CD4-positive, alpha-beta memory T cell (primary cell): ENCODE results near the gene RERE. TPM values are rescaled to one million over a fixed set of nuclear protein-coding genes. Genes with fewer than 3 reads are reported as not detected.
A peak's percentile ranks its signal among the peaks of the same experiment; 100 is the strongest.
"Not testable (repeated sequence)": the region's sequence is repeated elsewhere in the genome, so short reads cannot be mapped to it uniquely, and the experiment has no call there.

Experiments used
- CTCF ChIA-PET: fragments of 350-600 bp; sonication (Branson Sonifier 250); formaldehyde crosslinking; loops from one replicate; lab custom pipeline; 2021; ENCODE audit warnings: inconsistent platforms; ENCODE audit not compliant: partially characterized antibody; lab: Charles Lee
- POLR2A ChIA-PET: fragments of 350-600 bp; sonication (Branson Sonifier 250); formaldehyde crosslinking; loops from one replicate; lab custom pipeline; 2021; ENCODE audit not compliant: partially characterized antibody; lab: Charles Lee
- DNase-seq, 5 donors: peaks; one replicate each; pipeline versions ENCODE4 v3.0.0 to v3.0.0-alpha.2; 2020 to 2022; ENCODE audit warnings: mixed read lengths in 1 of 5
- H3K27ac ChIP-seq: one replicate; pipeline ENCODE4 v1.7.0; 2013; ENCODE audit warnings: low read depth, low read length
- H3K27me3 ChIP-seq: 2 replicates; pipeline ENCODE4 v1.7.0; 2013; ENCODE audit warnings: mild to moderate bottlenecking, low read length, moderate library complexity; ENCODE audit not compliant: insufficient read depth
- H3K36me3 ChIP-seq: 2 replicates; pipeline ENCODE4 v1.7.0; 2013; ENCODE audit warnings: mild to moderate bottlenecking, low read length, moderate library complexity; ENCODE audit not compliant: insufficient read depth
- H3K4me1 ChIP-seq: 2 replicates; pipeline ENCODE4 v1.7.0; 2013; ENCODE audit warnings: mild to moderate bottlenecking, low read length, moderate library complexity; ENCODE audit not compliant: insufficient read depth
- H3K4me3 ChIP-seq, 2 donors: one replicate each; pipeline ENCODE4 v1.7.0; 2013; ENCODE audit warnings: low read length in 2 of 2, mild to moderate bottlenecking in 1 of 2
- H3K9me3 ChIP-seq, 2 donors: one replicate each; pipeline ENCODE4 v1.7.0; 2013; ENCODE audit warnings: low read length in 2 of 2, control low read depth in 1 of 2; ENCODE audit not compliant: control insufficient read depth in 1 of 2
- H3K27ac Mint-ChIP-seq, 7 donors: one replicate each; pipeline ENCODE4 v1.8.0; 2020 to 2021; ENCODE audit warnings: mixed read lengths in 7 of 7, mild to moderate bottlenecking in 6 of 7, inconsistent platforms in 3 of 7, moderate library complexity in 3 of 7
- H3K27me3 Mint-ChIP-seq, 2 donors: one replicate each; pipeline ENCODE4 v1.8.0; 2020 to 2021; ENCODE audit warnings: mixed read lengths in 2 of 2
- H3K36me3 Mint-ChIP-seq, 2 donors: one replicate each; pipeline ENCODE4 v1.8.0; 2020 to 2021; ENCODE audit warnings: mixed read lengths in 2 of 2, inconsistent platforms in 1 of 2, mild to moderate bottlenecking in 1 of 2
- H3K4me1 Mint-ChIP-seq, 4 donors: one replicate each; pipeline ENCODE4 v1.8.0; 2020 to 2021; ENCODE audit warnings: mixed read lengths in 4 of 4, mild to moderate bottlenecking in 1 of 4
- H3K4me3 Mint-ChIP-seq, 8 donors: one replicate each; pipeline ENCODE4 v1.8.0; 2020 to 2021; ENCODE audit warnings: mixed read lengths in 8 of 8, mild to moderate bottlenecking in 7 of 8, moderate library complexity in 6 of 8, inconsistent platforms in 3 of 8
- H3K9me3 Mint-ChIP-seq, 8 donors: one replicate each; pipeline ENCODE4 v1.8.0; 2020 to 2021; ENCODE audit warnings: mixed read lengths in 8 of 8, mild to moderate bottlenecking in 5 of 8, inconsistent platforms in 3 of 8, moderate library complexity in 1 of 8
- intact Hi-C: fragments of 100-400 bp; cut with micrococcal nuclease; formaldehyde crosslinking; loops from one replicate; pipeline ENCODE4 v1.15.1; 2023
- polyA plus RNA-seq, 2 donors: library from polyadenylated mRNA; unstranded; fragments of 300-500 nt; fragmentation: Illumina TruSeq; gene quantifications; one replicate each; pipeline ENCODE4 v1.2.3, GENCODE V29; 2021
- total RNA-seq, 2 experiments: library from RNA; stranded (reverse); gene quantifications; one replicate each; pipeline ENCODE4 v1.2.3, GENCODE V29; 2021

RERE gene
- total and polyA plus RNA-seq, 4 experiments from 2014 or later: 0.38 to 117 (median 60.3) TPM

- H3K27ac Mint-ChIP-seq: no peak overlapping the region
- peaks cover 2% of the 10 kb centered on the region for H3K4me1 ChIP-seq
- POLR2A ChIA-PET: no interaction called here
- intact Hi-C loops: no loop called here
- H3K36me3 ChIP-seq: no peaks in the 10 kb centered on the region
- peaks cover 0 to 4% of the 10 kb centered on the region in 2 donors for H3K27me3 Mint-ChIP-seq
- H3K4me3 Mint-ChIP-seq: no peak overlapping the region
- H3K9me3 Mint-ChIP-seq: no peaks in the 10 kb centered on the region
- CTCF ChIA-PET: no interaction called here
- no peak for DNase-seq
- no peaks in the 10 kb centered on the region for H3K27me3 ChIP-seq
- peaks cover 1 to 4% (median 3%) of the 10 kb centered on the region in 4 donors for H3K4me1 Mint-ChIP-seq
- H3K36me3 Mint-ChIP-seq: no peaks in the 10 kb centered on the region
- H3K9me3 ChIP-seq: no peaks in the 10 kb centered on the region
- H3K27ac ChIP-seq: no peak overlapping the region
- H3K4me3 ChIP-seq: no peak overlapping the region
Measured at GRCh38 chr1:8823295-8823664, 5.8 kb upstream of the RERE start.

- Mint-ChIP-seq H3K4me3 (peak overlapping the region in 1 of 8 donors; percentile 9), H3K27ac (no peak overlapping the region), H3K36me3 (no peaks in the 10 kb centered on the region), H3K4me1 (peaks cover 4 to 8% (median 7%) of the 10 kb centered on the region in 4 donors), H3K9me3 (no peaks in the 10 kb centered on the region), H3K27me3 (peaks cover 2 to 4% of the 10 kb centered on the region in 2 donors)
- Histone ChIP-seq H3K4me1 (peaks cover 5% of the 10 kb centered on the region), H3K4me3 (no peak overlapping the region), H3K36me3 (no peaks in the 10 kb centered on the region), H3K27me3 (no peaks in the 10 kb centered on the region), H3K9me3 (no peaks in the 10 kb centered on the region), H3K27ac (no peak overlapping the region)
- CTCF ChIA-PET: no interaction called here
- POLR2A ChIA-PET: no interaction called here
- no peak for DNase-seq
- intact Hi-C loops: no loop called here
Measured at GRCh38 chr1:8822373-8823294, 5.2 kb upstream of the RERE start.

GRCh38 chr1:8821084-8821483, 3.6 kb upstream of the RERE start:
- H3K9me3 ChIP-seq: no peaks in the 10 kb centered on the region
- H3K4me3 Mint-ChIP-seq: no peak overlapping the region
- H3K4me3 ChIP-seq: no peak overlapping the region
- no peak for DNase-seq
- H3K36me3 Mint-ChIP-seq: peaks cover 0 to 8% of the 10 kb centered on the region in 2 donors
- ChIA-PET POLR2A (interaction anchor here (0.5 kb wide), 1 partner anchor 16 kb away, joined by 3 read pairs; no protein-coding TSS in a partner anchor), CTCF (interaction anchor here (1.0 to 3.3 kb wide), 2 partner anchors 28 to 38 kb away, joined by 3 to 18 read pairs; no protein-coding TSS in a partner anchor)
- H3K4me1 ChIP-seq: peaks cover 14% of the 10 kb centered on the region
- H3K27ac ChIP-seq: no peak overlapping the region
- H3K9me3 Mint-ChIP-seq: no peaks in the 10 kb centered on the region
- H3K27me3 ChIP-seq: no peaks in the 10 kb centered on the region
- peaks cover 2 to 4% of the 10 kb centered on the region in 2 donors for H3K27me3 Mint-ChIP-seq
- peak overlapping the region in 1 of 7 donors; percentile 40 for H3K27ac Mint-ChIP-seq
- peaks cover 9 to 17% (median 15%) of the 10 kb centered on the region in 4 donors for H3K4me1 Mint-ChIP-seq
- H3K36me3 ChIP-seq: no peaks in the 10 kb centered on the region
- intact Hi-C loops: no loop called here

GRCh38 chr1:8818789-8819188, 1.3 kb upstream of the RERE start:
- peaks cover 28% of the 10 kb centered on the region for H3K4me1 ChIP-seq
- H3K36me3 ChIP-seq, H3K27me3 Mint-ChIP-seq, H3K36me3 Mint-ChIP-seq, H3K4me3 ChIP-seq, H3K27ac ChIP-seq, DNase-seq, POLR2A ChIA-PET, H3K9me3 ChIP-seq, H3K9me3 Mint-ChIP-seq, H3K27me3 ChIP-seq: not testable (repeated sequence)
- CTCF ChIA-PET: interaction anchor here (0.7 to 3.3 kb wide), 2 partner anchors 30 to 114 kb away, joined by 3 to 18 read pairs; no protein-coding TSS in a partner anchor
- peak overlapping the region in 2 of 7 donors; percentile 55 to 92 for H3K27ac Mint-ChIP-seq
- peaks cover 22 to 40% (median 29%) of the 10 kb centered on the region in 4 donors for H3K4me1 Mint-ChIP-seq
- peak overlapping the region in 4 of 8 donors; percentile 42 to 92 (median 87) for H3K4me3 Mint-ChIP-seq
- intact Hi-C loops: loop anchor here (5.0 to 10.0 kb wide), 2 partner anchors 39 to 114 kb away; no protein-coding TSS in a partner anchor

GRCh38 chr1:8818325-8818775, 910 bp upstream of the RERE start:
- peaks cover 0 to 8% of the 10 kb centered on the region in 2 donors for H3K36me3 Mint-ChIP-seq
- POLR2A ChIA-PET: no interaction called here
- peaks cover 2 to 4% of the 10 kb centered on the region in 2 donors for H3K27me3 Mint-ChIP-seq
- H3K27ac ChIP-seq: peak overlapping the region; percentile 76
- H3K4me3 Mint-ChIP-seq: peak overlapping the region; percentile 84 to 94 (median 90)
- H3K9me3 ChIP-seq: no peaks in the 10 kb centered on the region
- DNase-seq: peak in 1 of 5 donors; percentile 4
- peaks cover 28% of the 10 kb centered on the region for H3K4me1 ChIP-seq
- H3K36me3 ChIP-seq: no peaks in the 10 kb centered on the region
- H3K9me3 Mint-ChIP-seq: no peaks in the 10 kb centered on the region
- H3K27ac Mint-ChIP-seq: peak overlapping the region; percentile 81 to 98 (median 92)
- intact Hi-C loops: loop anchor here (5.0 to 10.0 kb wide), 2 partner anchors 39 to 114 kb away; no protein-coding TSS in a partner anchor
- H3K4me3 ChIP-seq: peak overlapping the region in 1 of 2 donors; percentile 71
- CTCF ChIA-PET: interaction anchor here (0.7 kb wide), 1 partner anchor 114 kb away, joined by 3 read pairs; no protein-coding TSS in a partner anchor
- peaks cover 22 to 40% (median 29%) of the 10 kb centered on the region in 4 donors for H3K4me1 Mint-ChIP-seq
- H3K27me3 ChIP-seq: no peaks in the 10 kb centered on the region

GRCh38 chr1:8816831-8817411, 519 bp downstream of the RERE start:
- POLR2A ChIA-PET: interaction anchor here (0.5 to 1.7 kb wide), 8 partner anchors 13 to 395 kb away, joined by 3 to 18 read pairs (median 4); partner anchors contain the start of gene ENO1

More at GRCh38 chr1:8816831-8817411, 519 bp downstream of the RERE start:
- Histone ChIP-seq H3K4me3 (peak overlapping the region; percentile 79 to 80), H3K27ac (peak overlapping the region; percentile 81), H3K4me1 (peaks cover 28% of the 10 kb centered on the region), H3K27me3 (no peaks in the 10 kb centered on the region), H3K9me3 (no peaks in the 10 kb centered on the region), H3K36me3 (no peaks in the 10 kb centered on the region)
- peaks cover 2 to 3% of the 10 kb centered on the region in 2 donors for H3K27me3 Mint-ChIP-seq
- peak in 4 of 5 donors; percentile 2 to 47 (median 14) for DNase-seq
- peak overlapping the region; percentile 91 to 99 (median 96) for H3K27ac Mint-ChIP-seq
- H3K9me3 Mint-ChIP-seq: no peaks in the 10 kb centered on the region
- CTCF ChIA-PET: interaction anchor here (0.6 to 1.5 kb wide), 4 partner anchors 20 to 167 kb away, joined by 3 to 5 read pairs (median 3); no protein-coding TSS in a partner anchor
- peaks cover 24 to 40% (median 29%) of the 10 kb centered on the region in 4 donors for H3K4me1 Mint-ChIP-seq
- H3K36me3 Mint-ChIP-seq: peaks cover 0 to 8% of the 10 kb centered on the region in 2 donors
- intact Hi-C loops: loop anchor here (2.0 to 10.0 kb wide), 3 partner anchors 40 to 112 kb away; partner anchors contain the start of gene ENO1
- H3K4me3 Mint-ChIP-seq: peak overlapping the region; percentile 86 to 97 (median 94)
